Measurements from ENCODE around the gene CREG1.

DNA sequence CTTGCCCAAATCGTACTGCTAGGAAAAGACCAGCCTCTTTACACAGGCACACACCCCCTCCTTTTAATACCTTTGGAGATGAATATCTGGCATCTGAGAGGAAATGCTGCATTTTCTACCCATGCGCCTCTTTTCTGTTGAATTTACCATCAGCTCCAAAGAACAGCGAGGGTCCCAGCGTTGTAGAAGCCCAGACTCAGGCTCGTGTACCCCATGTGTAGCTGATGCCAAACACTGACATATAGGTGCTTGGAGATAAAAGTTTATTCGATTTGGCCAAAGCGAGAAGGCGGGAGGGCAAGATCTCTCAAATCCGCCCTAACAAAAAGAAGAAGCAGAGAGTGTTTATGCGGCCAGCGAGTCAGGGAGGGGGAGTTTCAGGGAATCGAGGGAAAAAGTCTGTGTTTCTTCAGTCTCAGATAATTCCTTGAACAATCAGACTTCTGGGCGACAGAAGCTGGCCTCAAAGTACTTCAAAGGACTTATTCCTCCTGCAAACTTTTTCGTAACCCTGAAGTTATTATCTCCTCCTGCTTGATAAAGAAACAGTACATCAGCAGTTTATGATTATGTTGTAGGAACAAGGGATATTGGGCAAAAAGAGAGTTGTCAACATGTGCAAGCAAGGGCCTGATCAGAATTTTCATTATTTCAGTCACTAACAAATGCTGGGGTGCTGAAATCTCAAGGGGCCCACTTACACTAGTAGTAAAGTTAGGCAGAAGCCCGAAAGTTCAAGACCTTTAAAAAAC is 642 bp upstream of the CREG1 start:
- TF ChIP-seq, protein P1, sequence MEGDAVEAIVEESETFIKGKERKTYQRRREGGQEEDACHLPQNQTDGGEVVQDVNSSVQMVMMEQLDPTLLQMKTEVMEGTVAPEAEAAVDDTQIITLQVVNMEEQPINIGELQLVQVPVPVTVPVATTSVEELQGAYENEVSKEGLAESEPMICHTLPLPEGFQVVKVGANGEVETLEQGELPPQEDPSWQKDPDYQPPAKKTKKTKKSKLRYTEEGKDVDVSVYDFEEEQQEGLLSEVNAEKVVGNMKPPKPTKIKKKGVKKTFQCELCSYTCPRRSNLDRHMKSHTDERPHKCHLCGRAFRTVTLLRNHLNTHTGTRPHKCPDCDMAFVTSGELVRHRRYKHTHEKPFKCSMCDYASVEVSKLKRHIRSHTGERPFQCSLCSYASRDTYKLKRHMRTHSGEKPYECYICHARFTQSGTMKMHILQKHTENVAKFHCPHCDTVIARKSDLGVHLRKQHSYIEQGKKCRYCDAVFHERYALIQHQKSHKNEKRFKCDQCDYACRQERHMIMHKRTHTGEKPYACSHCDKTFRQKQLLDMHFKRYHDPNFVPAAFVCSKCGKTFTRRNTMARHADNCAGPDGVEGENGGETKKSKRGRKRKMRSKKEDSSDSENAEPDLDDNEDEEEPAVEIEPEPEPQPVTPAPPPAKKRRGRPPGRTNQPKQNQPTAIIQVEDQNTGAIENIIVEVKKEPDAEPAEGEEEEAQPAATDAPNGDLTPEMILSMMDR (IDR thresholded peaks at IDR 0.05), result no peak
- no peak for TF ChIP-seq POLR2A (IDR thresholded peaks at IDR 0.05)
- no peak for TF ChIP-seq POLR2AphosphoS5 (IDR thresholded peaks at IDR 0.05)
- TF ChIP-seq EP300 (IDR thresholded peaks at IDR 0.05), result no peak

All from sigmoid colon (tissue), 4 donors.